ENCODE data around the gene MDK.

- no peak for TF ChIP-seq POLR2A (IDR thresholded peaks at IDR 0.05)
- TF ChIP-seq CTCF (IDR thresholded peaks at IDR 0.05 in 8 of 11, conservative IDR thresholded peaks at IDR 0.05 in 3 of 11), result no peak
- no peak for TF ChIP-seq POLR2AphosphoS5 (IDR thresholded peaks at IDR 0.05)
Measured at GRCh38 chr11:46407635-46408034, 26.2 kb downstream of the MDK start.
